ACC112 (cell line): ENCODE results near the gene DHRSX.
"Not testable (repeated sequence)": the region's sequence is repeated elsewhere in the genome, so short reads cannot be mapped to it uniquely, and the experiment has no call there.

ENCODE experiments used
- H2AFZ ChIP-seq: fragments of 200-600 bp; sonication (generic); one replicate; pipeline ENCODE4 v1.6.0; 2017; ENCODE audit warnings: antibody characterized with exemption, low read length; ENCODE audit not compliant: unreplicated experiment
- H3K27ac ChIP-seq: fragments of 200-600 bp; sonication (generic); 2 replicates; pipeline ENCODE4 v1.5.1; 2014; ENCODE audit warnings: low read depth, mild to moderate bottlenecking, antibody characterized with exemption, low read length, moderate library complexity
- H3K27me3 ChIP-seq: fragments of 200-600 bp; sonication (generic); 2 replicates; pipeline ENCODE4 v1.6.1; 2014; ENCODE audit warnings: mild to moderate bottlenecking, antibody characterized with exemption, low read length, moderate library complexity, mixed read lengths; ENCODE audit not compliant: insufficient read depth
- H3K36me3 ChIP-seq: fragments of 200-600 bp; sonication (generic); 2 replicates; pipeline ENCODE4 v1.6.1; 2016; ENCODE audit warnings: mild to moderate bottlenecking, antibody characterized with exemption, low read length, moderate library complexity, mixed read lengths; ENCODE audit not compliant: insufficient read depth
- H3K4me1 ChIP-seq: fragments of 200-600 bp; sonication (generic); one replicate; pipeline ENCODE4 v1.6.1; 2016; ENCODE audit warnings: low read length, mixed read lengths; ENCODE audit not compliant: insufficient read depth, unreplicated experiment, control insufficient read depth
- H3K4me3 ChIP-seq: fragments of 200-600 bp; sonication (generic); 2 replicates; pipeline ENCODE4 v1.5.1; 2014; ENCODE audit warnings: mild to moderate bottlenecking, low read depth, low read length
- H3K79me2 ChIP-seq: fragments of 200-600 bp; sonication (generic); one replicate; pipeline ENCODE4 v1.6.0; 2016; ENCODE audit warnings: low read length; ENCODE audit not compliant: control insufficient read depth, unreplicated experiment, insufficient read depth

Gene DHRSX

GRCh38 chrX:2519638-2520037, 18.9 kb upstream of the DHRSX start:
- H3K27me3 ChIP-seq, result peaks cover 32% of the 10 kb centered on the region
- H3K4me3 ChIP-seq, H3K4me1 ChIP-seq, H3K27ac ChIP-seq, H3K36me3 ChIP-seq, H2AFZ ChIP-seq, H3K79me2 ChIP-seq: not testable (repeated sequence)

- no peaks in the 10 kb centered on the region for H3K36me3 ChIP-seq
- no peak overlapping the region for H2AFZ ChIP-seq
- peaks cover 42% of the 10 kb centered on the region for H3K27me3 ChIP-seq
- no peak overlapping the region for H3K4me3 ChIP-seq
- no peak overlapping the region for H3K27ac ChIP-seq
- no peaks in the 10 kb centered on the region for H3K79me2 ChIP-seq
- no peaks in the 10 kb centered on the region for H3K4me1 ChIP-seq
Observed at GRCh38 chrX:2517055-2517454, 16.3 kb upstream of the DHRSX start.

GRCh38 chrX:2516623-2517022, 15.8 kb upstream of the DHRSX start:
- Histone ChIP-seq H3K4me1 (no peaks in the 10 kb centered on the region), H3K4me3 (no peak overlapping the region), H2AFZ (no peak overlapping the region), H3K36me3 (no peaks in the 10 kb centered on the region), H3K27ac (no peak overlapping the region), H3K79me2 (no peaks in the 10 kb centered on the region), H3K27me3 (peaks cover 45% of the 10 kb centered on the region)

GRCh38 chrX:2514131-2514530, 13.4 kb upstream of the DHRSX start:
- H3K36me3 ChIP-seq, result no peaks in the 10 kb centered on the region
- no peak overlapping the region for H2AFZ ChIP-seq
- peaks cover 49% of the 10 kb centered on the region for H3K27me3 ChIP-seq
- no peaks in the 10 kb centered on the region for H3K79me2 ChIP-seq
- no peak overlapping the region for H3K4me3 ChIP-seq
- H3K4me1 ChIP-seq, result no peaks in the 10 kb centered on the region
- no peak overlapping the region for H3K27ac ChIP-seq

- Histone ChIP-seq H3K27ac (no peak overlapping the region), H2AFZ (no peak overlapping the region), H3K27me3 (peaks cover 47% of the 10 kb centered on the region), H3K79me2 (no peaks in the 10 kb centered on the region), H3K4me3 (no peak overlapping the region), H3K36me3 (no peaks in the 10 kb centered on the region), H3K4me1 (no peaks in the 10 kb centered on the region)
Observed at GRCh38 chrX:2513121-2513664, 12.4 kb upstream of the DHRSX start.

- no peak overlapping the region for H3K27ac ChIP-seq
- no peak overlapping the region for H3K4me3 ChIP-seq
- peaks cover 44% of the 10 kb centered on the region for H3K27me3 ChIP-seq
- no peaks in the 10 kb centered on the region for H3K4me1 ChIP-seq
- no peak overlapping the region for H2AFZ ChIP-seq
- H3K36me3 ChIP-seq, result no peaks in the 10 kb centered on the region
- no peaks in the 10 kb centered on the region for H3K79me2 ChIP-seq
Observed at GRCh38 chrX:2512501-2512900, 11.7 kb upstream of the DHRSX start.

GRCh38 chrX:2511326-2511725, 10.6 kb upstream of the DHRSX start:
- Histone ChIP-seq H3K4me1 (no peaks in the 10 kb centered on the region), H2AFZ (no peak overlapping the region)

GRCh38 chrX:2508648-2509335, 8.0 kb upstream of the DHRSX start:
- no peaks in the 10 kb centered on the region for H3K79me2 ChIP-seq
- no peak overlapping the region for H2AFZ ChIP-seq
- no peak overlapping the region for H3K27ac ChIP-seq
- H3K4me1 ChIP-seq, result no peaks in the 10 kb centered on the region
- H3K36me3 ChIP-seq, result no peaks in the 10 kb centered on the region
- H3K4me3 ChIP-seq, result no peak overlapping the region
- peaks cover 26% of the 10 kb centered on the region for H3K27me3 ChIP-seq

More at GRCh38 chrX:2511326-2511725, 10.6 kb upstream of the DHRSX start:
- peaks cover 36% of the 10 kb centered on the region for H3K27me3 ChIP-seq
- no peaks in the 10 kb centered on the region for H3K36me3 ChIP-seq
- H3K4me3 ChIP-seq, result no peak overlapping the region
- H3K27ac ChIP-seq, result no peak overlapping the region
- H3K79me2 ChIP-seq, result no peaks in the 10 kb centered on the region

- Histone ChIP-seq H3K36me3 (no peaks in the 10 kb centered on the region), H3K4me3 (no peak overlapping the region), H3K4me1 (no peaks in the 10 kb centered on the region), H2AFZ (no peak overlapping the region), H3K27ac (no peak overlapping the region), H3K79me2 (no peaks in the 10 kb centered on the region), H3K27me3 (peaks cover 21% of the 10 kb centered on the region)
Observed at GRCh38 chrX:2507904-2508627, 7.3 kb upstream of the DHRSX start.

- H3K27ac ChIP-seq, result no peak overlapping the region
- no peaks in the 10 kb centered on the region for H3K36me3 ChIP-seq
- H3K4me3 ChIP-seq, result no peak overlapping the region
- peaks cover 15% of the 10 kb centered on the region for H3K27me3 ChIP-seq
- no peaks in the 10 kb centered on the region for H3K79me2 ChIP-seq
- no peak overlapping the region for H2AFZ ChIP-seq
- no peaks in the 10 kb centered on the region for H3K4me1 ChIP-seq
Observed at GRCh38 chrX:2507196-2507595, 6.4 kb upstream of the DHRSX start.

- not testable (repeated sequence) for H3K27me3 ChIP-seq, H3K36me3 ChIP-seq, H3K79me2 ChIP-seq, H3K4me1 ChIP-seq, H2AFZ ChIP-seq, H3K27ac ChIP-seq, H3K4me3 ChIP-seq
Observed at GRCh38 chrX:2505341-2505740, 4.6 kb upstream of the DHRSX start.
